Kidney glomerular epithelial cell (primary cell): Measurements from ENCODE around the gene PMP22.

Experiments
- DNase-seq: peaks from one replicate; lab custom pipeline; 2025; lab: John Stamatoyannopoulos, UW

PMP22 gene

GRCh38 chr17:15273141-15273793, 8.1 kb upstream of the PMP22 start:
- peak; percentile 79 for DNase-seq

- no peak for DNase-seq
These were observed 6.6 kb upstream of the PMP22 start for GRCh38 chr17:15271741-15272140.

- no peak for DNase-seq
These were observed 5.7 kb upstream of the PMP22 start for GRCh38 chr17:15270628-15271381.

GRCh38 chr17:15269780-15270089, 4.6 kb upstream of the PMP22 start:
- DNase-seq, result no peak

GRCh38 chr17:15269087-15269779, 4.1 kb upstream of the PMP22 start:
- DNase-seq, result no peak

- DNase-seq, result no peak
These were observed 3.3 kb upstream of the PMP22 start for GRCh38 chr17:15268461-15268860.

GRCh38 chr17:15267996-15268395, 2.9 kb upstream of the PMP22 start:
- DNase-seq, result no peak

GRCh38 chr17:15266325-15267125, 1.4 kb upstream of the PMP22 start:
- DNase-seq, result no peak

- DNase-seq, result no peak
These were observed 584 bp downstream of the PMP22 start for GRCh38 chr17:15264542-15264941.

- peak; percentile 8 for DNase-seq
These were observed 1.4 kb downstream of the PMP22 start for GRCh38 chr17:15263680-15264079.

GRCh38 chr17:15263206-15263579, 1.9 kb downstream of the PMP22 start:
- peak; percentile 56 for DNase-seq

GRCh38 chr17:15262291-15263205, 2.6 kb downstream of the PMP22 start:
- DNase-seq, result peak; percentile 26

GRCh38 chr17:15261802-15262290, 3.3 kb downstream of the PMP22 start:
- peak; percentile 35 for DNase-seq

- peak; percentile 60 for DNase-seq
These were observed 3.8 kb downstream of the PMP22 start for GRCh38 chr17:15261258-15261801.

- peak; percentile 75 for DNase-seq
These were observed 4.5 kb downstream of the PMP22 start for GRCh38 chr17:15260376-15261257.

- no peak for DNase-seq
These were observed 7.2 kb downstream of the PMP22 start for GRCh38 chr17:15257796-15258512.

- peak; percentile 58 for DNase-seq
These were observed 7.8 kb downstream of the PMP22 start for GRCh38 chr17:15257258-15257788.

GRCh38 chr17:15256689-15257088, 8.4 kb downstream of the PMP22 start:
- DNase-seq, result no peak
